Stimulated activated CD4-positive, alpha-beta T cell treated with anti-CD3 and anti-CD28 coated beads, Interleukin-2, amount 100 ng/mL, for 48 hours (primary cell): ENCODE data around the gene FDPS.

Experiments used
- DNase-seq, 2 donors: peaks; one replicate each; pipeline ENCODE4 v3.0.0-alpha.2; 2020

Gene FDPS

DNA sequence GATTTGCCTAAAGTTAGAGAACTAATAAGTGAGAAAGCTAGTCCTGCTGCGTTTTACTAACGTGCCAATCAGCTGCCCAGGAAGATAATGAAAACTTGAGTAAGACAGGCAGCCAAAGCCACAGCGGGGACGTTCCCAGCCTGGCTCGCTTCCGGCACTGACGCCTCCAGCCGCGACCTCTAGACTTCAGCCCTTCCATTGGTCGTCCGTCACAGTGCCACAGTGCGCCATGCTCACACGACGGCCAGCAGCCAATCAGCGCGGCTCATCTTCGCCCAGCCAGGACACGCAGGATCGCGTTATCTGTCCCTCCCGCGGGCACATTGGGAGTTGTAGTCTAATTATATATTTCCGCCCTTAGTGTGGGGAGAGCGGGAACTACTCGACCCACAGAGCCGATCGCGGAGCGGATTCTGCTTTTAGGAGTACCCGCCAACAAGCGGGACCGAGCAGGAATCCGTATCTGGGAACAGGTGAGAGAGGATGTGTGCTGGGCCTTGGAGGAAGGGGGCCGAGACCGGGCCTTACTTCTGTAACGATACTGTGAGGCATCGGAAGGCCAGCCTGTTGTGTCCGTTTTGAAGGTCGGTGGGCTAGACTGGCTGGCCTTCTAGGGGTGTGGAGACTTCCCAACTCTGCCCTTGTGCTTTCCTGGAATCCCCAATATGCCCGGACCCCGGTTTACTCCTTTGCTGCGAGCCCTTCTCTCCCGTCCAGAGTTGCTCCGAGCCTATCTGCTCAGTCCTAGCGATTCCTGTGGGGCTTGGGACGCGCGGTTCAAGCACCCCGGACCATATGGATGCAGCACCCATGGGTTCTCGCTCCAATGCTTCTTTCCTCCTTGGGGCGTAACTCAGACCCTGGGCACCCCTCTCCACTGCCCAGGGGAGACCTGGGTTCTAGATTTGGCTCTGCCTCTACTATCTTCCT, at the start of gene FDPS:
Gene FDPS (plus strand): TSS at position 374 of the 930 bp plus-strand sequence. CDS start 924 bp downstream, outside the sequence.
- DNase-seq: peak; percentile 92

DNA sequence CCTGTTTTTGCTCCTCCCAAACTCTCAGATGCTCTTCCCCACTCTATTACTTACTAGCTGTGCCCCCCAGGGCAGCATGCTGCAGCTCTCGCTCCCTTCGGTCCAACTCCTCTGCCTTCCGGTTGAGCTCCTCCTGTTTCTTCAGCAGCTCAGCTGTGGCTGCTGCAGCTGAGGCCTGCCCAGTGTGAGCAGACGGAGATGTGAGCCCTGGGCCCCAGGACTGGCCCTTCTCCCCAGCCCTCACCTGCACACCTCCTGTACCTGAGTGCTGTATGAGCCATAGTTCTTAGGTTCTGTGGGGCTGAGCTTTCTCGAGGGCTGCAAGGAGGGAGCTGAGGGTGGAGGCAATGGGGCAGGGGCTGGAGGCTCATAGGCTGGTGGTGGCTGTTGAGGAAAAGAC, 48.4 kb upstream of the FDPS start:
- DNase-seq: no peak

GRCh38 chr1:155261493-155261851, 47.2 kb upstream of the FDPS start:
- no peak for DNase-seq

GRCh38 chr1:155261852-155262673, 46.6 kb upstream of the FDPS start, which contains the start of gene SCAMP3:
SCAMP3 (minus strand) TSS chr1:155262360; CDS start chr1:155262151, 209 bp downstream.
- DNase-seq: peak; percentile 76 to 79

DNA sequence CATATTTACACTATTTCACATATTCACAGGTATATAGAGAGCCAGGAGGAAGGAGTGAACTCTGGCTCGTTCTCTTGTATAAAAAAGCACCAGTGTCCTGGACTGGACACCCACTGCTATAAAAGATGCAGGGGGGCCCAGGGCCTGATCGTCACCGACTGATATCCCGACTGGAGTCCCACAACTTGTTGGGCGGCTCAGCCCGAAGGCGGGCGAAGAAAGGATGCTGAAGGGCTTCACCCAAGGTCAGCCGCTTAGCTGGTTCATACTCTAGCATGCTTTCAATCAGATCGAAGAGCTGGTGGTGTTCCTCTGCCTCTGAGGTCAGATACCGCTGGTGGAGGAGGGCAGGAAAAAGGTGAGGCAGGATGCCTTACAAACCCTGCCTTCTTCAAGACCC, 45.6 kb upstream of the FDPS start:
- no peak for DNase-seq

DNA sequence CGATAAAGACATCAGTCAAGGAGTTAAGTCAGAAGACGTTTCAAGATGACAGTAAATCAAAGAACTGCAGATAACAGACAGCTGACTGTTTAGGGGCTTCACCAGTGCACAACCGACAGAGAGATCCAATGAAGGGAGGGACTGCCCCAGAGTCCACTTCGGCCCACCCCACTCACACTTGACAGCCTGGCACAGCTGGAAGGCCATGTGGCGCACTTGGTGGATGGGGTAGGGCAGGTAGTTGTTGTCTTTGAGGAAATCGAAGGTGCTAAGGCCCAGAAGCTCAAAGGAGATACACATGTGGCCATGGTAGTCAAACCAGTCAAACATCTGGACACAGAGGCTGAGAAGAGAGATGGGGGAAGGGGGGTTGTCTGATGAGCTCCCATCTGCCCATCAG, 42.1 kb upstream of the FDPS start:
- no peak for DNase-seq

DNA sequence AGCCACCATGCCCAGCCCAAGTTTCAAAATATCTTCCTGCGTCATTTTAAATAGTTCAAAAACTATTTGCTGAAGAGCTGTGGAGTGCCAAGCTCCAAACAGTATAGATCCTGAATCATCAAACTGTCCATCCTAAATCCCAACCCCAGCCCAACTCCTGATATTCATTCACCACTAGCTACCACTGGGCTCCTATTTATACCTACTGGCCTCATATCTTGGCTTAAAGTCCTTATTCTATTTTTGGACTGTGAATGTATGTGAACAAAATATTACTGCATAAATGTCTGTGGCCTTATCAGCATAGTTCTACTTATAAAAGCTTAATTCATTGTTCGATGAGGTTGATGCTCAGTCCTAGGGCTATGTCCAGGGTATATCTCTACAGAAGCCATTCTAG, 41.3 kb upstream of the FDPS start:
- no peak for DNase-seq

GRCh38 chr1:155268630-155269029, 40.0 kb upstream of the FDPS start:
- no peak for DNase-seq

GRCh38 chr1:155269381-155269780, 39.3 kb upstream of the FDPS start:
- DNase-seq: no peak

DNA sequence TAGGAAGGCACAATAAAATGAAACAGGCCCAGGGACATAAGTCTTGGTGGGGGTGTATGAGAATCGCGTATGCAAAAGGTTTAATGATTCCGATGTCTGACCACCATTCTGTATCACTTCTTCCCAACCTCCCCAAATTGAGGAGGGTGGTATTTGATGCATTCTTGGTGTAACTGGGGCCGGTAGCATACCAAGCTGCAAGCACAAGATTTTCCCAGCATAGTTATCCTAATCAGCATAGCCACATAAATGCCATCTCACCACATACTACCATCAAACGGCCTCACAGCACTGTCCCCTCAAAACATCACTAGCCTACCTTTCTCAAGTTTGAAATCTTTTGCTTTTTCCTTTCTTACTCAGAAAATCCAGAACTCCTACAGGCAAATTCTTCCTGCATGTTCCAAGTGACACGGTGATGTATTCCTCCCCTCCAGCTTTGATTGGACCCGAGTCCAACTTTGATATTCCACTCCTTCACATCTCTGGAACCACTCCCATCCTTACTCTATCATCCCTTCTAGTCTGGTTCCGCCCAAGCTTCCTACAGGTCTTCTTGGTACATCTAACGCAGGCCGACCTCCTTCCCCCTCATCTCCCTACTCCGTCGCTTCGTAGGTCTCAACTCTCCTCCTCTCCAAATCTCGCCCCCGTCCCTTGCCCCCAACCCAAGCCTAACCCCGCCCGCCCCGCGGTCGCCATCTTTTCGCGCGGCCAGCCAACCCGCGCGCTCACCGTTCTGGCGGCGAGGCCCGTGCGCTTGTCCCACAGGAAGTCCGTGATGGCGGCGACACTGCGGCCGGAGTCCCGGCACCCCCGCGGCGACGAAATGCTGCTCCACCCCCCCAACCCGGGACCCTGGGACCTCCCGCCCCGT, 36.0 kb upstream of the FDPS start:
- DNase-seq: no peak

DNA sequence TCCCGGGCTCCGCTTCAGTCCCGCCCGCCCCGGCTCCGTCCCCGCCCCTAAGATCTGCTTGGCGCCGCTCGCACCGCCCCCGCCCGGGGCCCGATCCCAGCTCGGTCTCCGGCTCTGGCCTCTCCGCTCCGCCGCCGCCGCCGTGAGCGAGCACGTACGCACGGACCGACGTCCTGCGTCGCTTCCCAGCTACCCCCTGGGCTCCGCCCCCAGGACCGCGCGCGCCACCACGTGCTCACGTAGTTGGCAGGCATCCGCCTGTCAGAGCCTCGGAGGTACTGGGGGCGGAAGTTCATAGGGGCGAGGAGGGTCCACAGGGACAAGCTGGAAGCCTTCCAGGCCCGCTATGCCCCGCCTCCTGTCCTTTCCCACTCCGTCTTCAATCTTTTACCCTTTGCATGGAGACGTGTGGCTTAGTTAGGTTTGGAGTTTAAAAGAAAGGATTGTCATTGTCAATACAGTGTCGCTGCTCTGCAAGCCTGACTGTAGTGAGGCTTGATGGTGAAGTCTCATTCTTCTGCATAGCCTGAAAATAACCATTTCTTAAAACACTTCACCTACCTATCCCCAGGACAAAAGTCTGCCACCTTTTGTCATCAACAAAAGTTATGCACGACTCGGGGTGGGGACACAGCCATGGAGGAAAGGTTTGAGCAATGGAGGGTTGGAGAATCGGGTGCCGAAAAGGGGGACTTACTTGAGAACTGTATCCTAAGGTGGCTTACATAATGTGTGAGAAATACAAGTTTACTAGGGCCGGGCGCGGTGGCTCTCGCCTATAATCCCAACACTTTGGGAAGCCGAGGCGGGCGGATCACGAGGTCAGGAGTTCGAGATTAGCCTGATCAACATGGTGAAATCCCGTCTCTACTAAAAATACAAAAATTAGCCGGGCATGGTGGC, 35.1 kb upstream of the FDPS start, which contains the start of gene CLK2:
Gene CLK2 (minus strand): TSS at position 162 of the 903 bp plus-strand sequence. CDS start 2,527 bp downstream, outside the sequence.
- DNase-seq: peak; percentile 92 to 95

- peak; percentile 96 to 97 for DNase-seq
Measured at GRCh38 chr1:155277070-155277901, 31.4 kb upstream of the FDPS start, which contains the start of gene HCN3. HCN3 (plus strand) TSS chr1:155277463; CDS start chr1:155277591, 128 bp downstream.

DNA sequence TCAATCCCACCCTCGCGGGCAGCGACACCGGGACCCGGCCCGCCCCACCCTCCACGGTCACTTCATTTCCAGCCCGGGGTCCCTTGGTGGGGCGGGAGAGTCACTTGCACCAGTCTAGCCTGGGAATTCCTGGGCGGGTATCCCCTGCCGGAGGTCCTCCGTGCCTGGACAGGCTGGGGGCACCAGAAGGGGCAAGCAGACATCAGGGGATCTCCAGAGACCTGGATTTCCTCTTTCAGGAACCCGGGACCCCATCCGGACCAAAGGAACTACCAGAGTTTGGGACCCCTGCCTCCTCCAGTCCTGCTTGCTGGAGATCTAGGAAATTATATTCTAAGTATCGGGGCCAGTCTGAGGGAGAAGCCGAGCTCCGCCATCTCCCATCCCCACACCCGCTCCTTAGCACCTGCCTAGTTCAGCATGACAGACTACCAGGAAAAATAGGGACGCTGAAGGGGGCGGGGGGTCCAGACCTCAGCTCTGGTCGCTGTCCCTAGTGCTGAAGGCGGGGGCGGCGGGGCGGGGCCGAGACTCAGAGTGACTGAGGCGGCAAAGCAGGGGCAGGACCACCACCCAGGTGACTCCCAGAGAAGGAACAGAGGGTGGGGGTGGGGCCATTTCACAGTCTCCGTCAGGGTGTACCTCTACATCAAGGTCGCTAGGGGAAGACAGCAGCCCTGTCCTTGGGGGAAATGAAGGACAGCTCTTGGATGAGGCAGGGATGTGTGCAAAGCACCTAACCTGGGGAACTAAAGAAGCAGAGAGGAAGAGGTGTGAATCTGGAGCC, 30.6 kb upstream of the FDPS start:
- peak; percentile 62 to 70 for DNase-seq

DNA sequence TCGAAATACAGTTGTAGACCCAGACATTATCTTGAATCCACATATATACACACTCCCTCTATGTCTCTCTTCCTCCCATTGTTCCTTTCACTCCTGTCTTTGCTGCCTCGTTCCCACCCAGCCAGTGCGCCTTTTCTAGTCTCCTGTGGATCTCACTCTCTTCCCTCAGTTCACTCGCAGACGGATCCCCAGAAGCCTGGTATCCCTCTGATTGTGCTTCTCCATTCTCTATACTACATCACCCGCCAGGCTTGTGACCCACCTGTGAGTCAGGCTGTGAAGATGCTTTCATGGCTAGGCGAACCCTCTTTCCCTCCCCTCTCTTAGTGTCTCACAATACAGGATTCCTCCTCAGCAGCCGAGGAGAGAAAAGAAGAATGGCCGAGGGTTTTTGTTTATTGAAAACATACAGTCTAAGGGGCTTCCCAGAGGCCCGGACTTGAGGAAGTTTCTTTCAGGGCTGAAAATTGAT, 29.9 kb upstream of the FDPS start:
- DNase-seq: no peak

GRCh38 chr1:155279268-155279667, 29.4 kb upstream of the FDPS start:
- no peak for DNase-seq

DNA sequence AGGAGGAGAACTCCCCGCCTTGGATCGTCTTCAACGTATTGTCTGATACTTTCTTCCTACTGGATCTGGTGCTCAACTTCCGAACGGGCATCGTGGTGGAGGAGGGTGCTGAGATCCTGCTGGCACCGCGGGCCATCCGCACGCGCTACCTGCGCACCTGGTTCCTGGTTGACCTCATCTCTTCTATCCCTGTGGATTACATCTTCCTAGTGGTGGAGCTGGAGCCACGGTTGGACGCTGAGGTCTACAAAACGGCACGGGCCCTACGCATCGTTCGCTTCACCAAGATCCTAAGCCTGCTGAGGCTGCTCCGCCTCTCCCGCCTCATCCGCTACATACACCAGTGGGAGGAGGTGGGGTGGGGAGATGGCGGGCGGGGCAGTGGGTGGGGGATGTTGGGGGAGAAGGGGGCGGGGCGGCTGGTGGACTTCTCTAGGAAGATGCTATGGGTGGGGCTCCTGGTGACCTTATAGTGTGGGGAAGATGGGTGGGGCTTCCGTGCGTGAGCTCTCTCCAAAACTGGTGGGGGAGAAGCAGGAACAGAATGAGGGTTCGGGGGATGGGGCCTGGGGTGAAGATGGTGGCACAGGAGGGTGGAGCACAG, 26.1 kb upstream of the FDPS start:
- no peak for DNase-seq

- DNase-seq: no peak
Measured at GRCh38 chr1:155284476-155284875, 24.2 kb upstream of the FDPS start.

GRCh38 chr1:155285063-155285462, 23.6 kb upstream of the FDPS start:
- DNase-seq: no peak

DNA sequence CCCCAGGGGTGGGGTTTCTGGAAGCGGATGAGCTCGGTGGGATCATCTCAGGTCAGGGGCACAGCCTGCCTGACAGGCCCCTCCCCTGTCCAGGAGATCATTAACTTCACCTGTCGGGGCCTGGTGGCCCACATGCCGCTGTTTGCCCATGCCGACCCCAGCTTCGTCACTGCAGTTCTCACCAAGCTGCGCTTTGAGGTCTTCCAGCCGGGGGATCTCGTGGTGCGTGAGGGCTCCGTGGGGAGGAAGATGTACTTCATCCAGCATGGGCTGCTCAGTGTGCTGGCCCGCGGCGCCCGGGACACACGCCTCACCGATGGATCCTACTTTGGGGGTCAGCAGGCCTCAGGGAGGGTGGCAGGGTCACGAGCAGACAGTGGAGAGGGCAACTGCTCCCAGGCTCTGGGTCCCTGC, 23.0 kb upstream of the FDPS start:
- DNase-seq: no peak
